NCI-H1417 (cell line): ENCODE results near the gene PREP.

Experiments
- DNase-seq, 3 experiments: peaks; one replicate each; lab custom pipeline; 2025; lab: John Stamatoyannopoulos, UW

The PREP gene

DNA sequence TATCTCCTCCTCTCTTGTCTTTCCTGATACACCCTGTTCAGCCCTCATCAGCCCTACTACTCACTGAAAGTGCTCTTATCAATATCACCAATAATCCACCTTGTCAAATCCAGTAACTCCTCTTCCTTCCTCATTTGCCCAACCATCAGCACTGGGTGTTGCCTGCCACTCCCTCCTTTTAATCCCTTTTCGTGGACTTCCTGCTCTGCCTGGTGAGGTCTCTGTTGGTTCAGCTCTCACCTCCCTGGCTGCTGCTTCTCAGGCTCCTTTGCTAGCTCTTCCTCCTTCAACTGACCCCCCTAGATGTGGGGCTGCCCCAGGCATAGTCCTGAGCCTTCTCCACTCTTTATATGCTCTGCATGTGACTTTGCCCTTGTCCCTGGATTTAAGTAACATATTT lies 92.5 kb downstream of the PREP start:
- DNase-seq = no peak

DNA sequence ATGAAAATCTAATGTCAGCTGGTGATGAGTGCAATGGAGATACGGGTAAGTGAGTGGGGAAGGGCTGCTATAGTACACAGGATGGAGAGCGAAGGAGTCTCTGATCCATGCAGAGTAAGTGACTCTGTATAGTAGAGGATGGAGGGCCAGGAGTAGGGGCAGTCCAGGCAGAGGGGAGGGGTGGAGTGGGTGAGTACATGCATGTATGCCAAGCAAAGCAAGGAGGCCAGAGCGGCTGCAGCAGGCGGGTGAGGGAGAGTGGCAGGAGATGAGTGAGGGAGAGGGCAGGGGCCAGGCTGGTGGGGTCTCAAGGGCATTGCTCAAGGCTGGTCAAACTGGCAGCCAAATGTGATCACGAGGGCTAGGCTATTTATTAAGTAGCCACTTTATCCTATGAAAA lies 94.0 kb downstream of the PREP start:
- DNase-seq = no peak

DNA sequence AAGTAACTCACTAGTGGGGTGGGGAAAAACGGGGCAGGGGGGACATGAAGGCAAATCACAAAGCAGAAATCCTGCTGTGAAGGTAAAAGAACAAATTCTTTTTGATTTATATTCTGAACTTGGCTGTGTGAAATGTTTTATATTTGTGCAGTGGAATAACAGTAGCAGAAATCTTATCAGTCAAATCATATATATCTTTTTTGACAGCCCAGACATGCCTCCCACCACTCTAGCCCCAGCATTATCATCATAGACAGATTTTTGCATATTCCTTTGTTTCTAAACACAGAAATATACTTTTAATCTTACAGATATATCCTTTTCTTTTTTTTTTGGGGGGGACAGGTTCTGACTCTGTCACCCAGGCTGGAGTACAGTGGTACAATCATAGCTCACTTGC lies 97.4 kb downstream of the PREP start:
- DNase-seq = no peak

DNA sequence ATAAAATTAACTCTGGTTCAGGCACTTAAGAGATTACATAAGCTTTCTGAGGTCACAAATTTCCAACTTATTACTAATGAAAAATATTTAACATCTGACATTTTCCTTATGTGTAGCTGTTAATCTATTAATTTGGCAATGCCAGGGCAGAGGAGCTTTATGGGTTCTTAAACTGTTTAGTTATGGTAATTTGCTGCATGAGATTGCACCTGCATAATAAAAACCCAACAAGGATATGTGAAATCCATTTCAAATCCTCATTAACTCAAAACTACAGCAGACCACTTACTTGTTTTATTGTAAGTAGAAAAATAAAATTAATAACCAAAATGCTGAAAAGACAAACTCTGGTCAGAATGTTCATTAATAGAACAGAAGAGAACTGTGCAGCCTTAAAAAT lies 98.1 kb downstream of the PREP start:
- DNase-seq = peak in 1 of 3 experiments; percentile 32

DNA sequence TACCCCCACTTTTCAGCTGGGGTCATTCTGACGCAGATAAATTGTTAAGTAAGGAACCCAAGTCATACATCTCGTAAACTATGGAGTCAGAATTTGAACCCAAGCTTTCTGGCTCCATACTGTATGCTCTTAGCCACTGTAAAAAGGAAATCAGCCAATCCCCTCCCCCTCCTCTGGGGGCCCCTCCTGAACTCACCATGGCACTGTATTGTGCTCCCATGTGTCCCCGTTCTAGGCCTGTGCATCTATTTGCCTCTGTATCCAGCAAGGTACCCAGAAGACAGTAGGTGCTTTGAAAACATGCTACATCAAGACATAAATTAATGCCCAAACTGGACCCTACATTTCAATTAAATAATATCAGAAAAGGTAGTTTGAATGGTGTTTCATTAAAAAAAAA lies 98.5 kb downstream of the PREP start:
- no peak for DNase-seq

DNA sequence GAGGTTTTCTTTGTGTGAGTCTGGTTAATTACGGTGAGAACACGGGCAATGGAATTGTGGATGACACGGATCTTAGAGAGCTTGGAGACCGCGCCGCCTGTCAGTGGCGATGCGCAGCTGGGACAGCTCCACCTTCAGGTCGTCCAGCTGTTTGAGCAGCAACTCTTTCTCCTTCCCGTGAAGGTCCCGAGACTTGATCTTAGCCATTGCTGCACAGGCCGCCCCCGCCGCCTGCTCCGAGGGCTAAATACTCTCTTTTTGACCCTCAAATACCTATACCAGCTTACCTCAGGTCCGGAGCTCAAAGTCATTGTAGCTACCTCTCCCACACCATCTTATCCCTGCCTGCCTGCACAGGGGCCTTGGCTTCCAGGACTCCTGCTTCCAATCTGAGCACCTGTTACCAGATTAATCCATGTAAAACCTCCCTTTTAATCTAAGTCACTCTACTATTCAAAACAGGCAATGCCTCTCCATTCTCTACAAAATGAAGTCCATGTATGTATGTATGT lies 100.2 kb downstream of the PREP start:
- DNase-seq = no peak

DNA sequence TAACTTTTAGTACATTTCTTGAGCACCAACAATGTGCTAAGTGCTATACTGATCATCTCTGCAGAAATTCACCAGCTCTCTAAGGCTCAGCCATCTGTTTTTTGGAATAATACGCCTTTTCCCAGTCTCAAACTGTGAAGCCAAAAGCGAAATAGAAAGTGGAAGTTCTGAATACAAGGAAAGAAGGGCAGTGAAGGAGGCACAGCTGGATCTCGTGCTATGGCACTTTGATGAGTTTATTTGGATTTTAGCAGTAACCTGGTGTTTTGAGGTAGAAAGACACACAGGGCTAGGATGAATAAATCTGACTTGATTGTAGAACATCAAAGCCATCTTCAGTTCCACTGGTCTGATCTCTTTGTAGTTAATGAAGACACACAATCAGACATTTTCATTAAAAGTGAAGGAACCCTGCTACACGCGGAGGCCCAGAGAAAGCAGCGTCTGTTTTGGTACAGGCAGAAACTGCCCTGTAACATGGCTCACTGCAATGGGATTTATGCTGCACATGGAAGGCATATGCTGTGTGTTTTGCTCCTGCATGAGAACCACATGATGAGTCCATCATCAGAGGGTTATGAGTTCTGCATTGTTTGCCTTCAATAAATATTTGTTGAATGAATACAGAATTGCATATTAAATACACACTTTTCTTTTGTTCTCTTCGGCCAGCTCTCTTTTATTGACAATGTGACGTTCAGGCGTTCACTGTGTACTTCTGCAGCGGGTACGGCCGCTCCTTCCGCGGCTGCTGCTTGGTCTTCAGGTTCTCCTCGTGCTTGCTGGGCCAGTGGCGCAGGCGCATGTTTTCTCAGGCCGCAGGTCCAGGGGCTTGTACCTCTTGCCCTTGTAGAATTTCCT lies 100.9 kb downstream of the PREP start:
- peak in 1 of 3 experiments; percentile 28 for DNase-seq

DNA sequence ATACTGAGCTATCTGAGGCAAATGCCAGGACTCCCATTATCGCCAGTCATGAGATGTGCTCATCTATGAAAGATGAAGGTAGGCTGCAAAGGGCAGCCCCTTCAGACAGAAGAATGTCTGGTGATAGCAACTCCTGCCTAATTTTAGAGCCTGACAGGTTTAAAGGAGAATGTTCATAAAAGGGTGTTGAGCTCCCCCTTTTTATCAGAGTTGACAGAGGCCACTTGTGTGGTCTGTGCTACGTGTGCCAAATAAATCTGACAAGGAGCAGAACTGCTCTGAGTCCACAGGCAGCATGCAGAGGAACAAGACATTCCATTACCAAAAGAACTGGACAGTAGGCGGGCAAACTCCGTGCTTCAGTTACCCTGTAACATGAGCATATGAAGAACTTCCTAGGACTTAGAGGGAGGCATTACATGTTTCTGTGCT lies 101.8 kb downstream of the PREP start:
- no peak for DNase-seq

DNA sequence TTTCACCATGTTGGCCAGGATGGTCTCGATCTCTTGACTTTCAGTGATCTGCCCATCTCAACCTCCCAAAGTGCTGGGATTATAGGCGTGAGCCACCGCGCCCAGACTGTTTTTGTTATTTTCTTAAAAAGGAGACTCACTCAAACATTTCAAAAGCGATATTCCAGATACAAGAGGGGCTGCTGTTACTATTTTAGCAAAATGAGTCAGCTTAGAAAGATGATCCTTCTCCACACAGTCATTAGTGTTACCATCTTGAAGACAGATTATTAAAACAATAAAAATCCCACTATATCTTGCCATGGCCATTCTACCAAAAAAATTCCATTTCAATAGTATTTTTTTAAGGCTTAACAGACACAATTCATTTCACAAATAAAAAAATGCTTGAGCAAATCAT lies 102.8 kb downstream of the PREP start:
- no peak for DNase-seq

DNA sequence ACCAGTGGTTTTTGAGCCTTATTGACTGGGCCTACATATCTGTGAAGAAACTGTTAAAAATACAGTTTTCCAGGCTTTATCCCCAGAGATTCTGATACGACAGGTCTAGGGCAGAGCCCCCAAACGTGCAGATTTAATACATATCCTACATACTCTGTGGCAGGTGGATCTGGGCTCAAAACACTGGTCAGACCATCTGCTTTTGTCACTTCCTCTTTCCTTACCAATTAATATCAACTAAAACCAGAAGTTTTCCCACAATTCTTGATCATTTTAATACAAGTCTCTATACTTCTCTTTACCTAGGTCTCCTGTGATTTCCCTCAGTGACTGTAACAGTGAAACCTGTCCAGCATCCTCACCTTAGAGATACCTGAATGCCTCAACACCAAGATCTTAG lies 108.8 kb downstream of the PREP start:
- no peak for DNase-seq

DNA sequence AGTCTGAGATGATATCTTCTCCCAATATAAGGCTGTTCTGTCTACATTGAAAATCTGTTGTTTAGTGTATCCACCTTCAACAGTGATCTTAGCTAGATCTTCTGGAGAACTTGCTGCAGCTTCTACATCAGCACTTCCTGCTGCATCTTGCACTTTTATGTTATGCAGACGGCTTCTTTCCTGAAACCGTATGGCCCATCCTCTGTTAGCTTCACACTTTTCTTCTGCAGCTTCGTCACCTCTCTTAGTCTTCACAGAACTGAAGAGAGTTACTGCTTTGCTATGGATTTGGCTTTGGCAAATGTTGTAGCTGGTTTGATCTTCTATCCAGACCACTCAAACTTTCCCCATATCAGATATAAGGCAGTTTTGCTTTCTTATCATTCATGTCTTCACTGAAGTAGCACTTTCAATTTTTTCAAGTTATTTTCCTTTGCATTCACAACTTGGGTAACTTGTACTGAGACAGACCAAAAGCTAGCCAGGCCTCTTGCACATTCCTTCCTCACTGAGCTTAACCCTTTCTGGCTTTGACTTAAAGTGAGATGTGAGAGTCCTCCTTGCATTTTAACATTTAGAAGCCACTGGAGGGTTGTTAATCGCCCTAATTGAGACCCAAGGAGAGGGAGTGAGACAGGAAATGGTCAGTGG lies 110.1 kb downstream of the PREP start:
- no peak for DNase-seq

DNA sequence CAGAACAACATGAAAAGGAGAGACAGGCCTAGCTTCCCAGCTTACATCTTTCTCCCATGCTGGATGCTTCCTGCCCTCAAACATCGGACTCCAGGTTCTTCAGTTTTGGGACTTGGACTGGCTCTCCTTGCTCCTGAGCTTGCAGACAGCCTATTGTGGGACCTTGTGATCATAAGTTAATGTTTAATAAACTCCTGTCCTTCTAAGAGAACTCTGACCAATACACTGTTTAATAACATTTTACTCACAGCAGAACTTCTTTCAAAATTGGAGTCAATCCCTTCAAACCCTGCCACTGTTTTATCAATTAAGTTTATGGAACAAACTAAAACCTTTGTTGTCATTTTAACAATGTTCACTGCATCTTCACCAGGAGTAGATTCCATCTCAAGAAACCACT lies 111.4 kb downstream of the PREP start:
- DNase-seq = no peak

DNA sequence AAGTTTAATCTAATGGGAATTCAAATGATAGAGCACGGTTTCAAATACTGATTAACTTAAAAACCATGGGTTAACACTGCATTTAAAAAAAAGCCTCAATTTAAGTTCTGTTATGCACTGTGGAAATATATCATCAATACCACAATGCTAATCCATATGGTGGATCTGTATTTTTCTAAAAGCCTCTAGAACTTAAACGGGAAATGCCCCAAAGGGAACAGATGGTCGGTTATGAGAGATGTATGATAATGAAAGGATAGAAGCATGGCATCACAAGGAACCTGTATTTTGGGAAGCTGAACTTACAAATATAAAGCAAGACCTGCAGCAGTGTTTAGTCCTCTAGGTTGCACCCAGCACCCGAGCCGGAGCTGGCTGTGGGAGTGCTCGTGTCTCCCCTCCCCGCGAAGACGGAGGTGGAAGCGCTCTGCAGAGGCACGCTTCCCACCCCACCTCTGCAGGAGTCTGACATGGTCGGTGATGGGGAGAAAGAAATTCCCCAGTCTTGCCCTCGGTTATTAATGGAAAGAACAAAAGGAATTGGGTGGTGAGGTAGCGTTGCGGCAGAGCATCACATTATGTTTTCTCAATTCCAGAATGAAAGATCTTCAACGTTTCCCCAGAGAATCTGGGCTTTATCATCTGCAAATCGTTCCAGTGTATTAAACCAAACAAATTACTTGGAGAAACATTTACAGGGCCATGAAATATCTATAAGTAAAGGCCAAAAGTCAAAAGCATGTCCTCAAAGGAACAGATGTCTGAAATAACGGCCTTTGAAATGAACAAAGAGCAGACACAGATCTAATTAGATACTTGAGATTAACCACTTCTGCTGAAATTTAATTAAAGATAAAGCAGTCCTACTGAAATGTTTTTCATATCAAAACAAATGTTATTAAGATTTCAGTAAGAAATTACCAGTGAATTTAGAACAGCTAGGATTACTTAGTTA lies 120.0 kb downstream of the PREP start:
- peak in 1 of 3 experiments; percentile 21 for DNase-seq

DNA sequence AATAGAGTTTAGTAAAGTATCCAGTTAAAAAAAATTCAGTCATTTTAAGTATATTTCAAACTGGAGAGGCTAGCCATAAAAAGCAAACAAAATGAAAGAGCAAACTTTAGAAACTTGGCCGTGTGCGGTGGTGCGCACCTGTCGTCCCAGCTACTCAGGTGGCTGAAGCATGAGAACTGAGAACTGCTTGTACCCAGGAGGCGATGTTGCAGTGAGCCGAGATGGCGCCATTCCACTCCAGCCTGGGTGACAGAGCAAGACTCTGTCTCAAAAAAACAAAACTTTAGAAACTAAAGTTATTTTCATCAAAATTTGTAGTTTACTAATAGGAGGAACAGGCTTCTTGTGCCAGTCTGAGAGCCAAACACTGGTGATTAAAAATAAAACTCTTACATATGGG lies 122.8 kb downstream of the PREP start:
- no peak for DNase-seq

DNA sequence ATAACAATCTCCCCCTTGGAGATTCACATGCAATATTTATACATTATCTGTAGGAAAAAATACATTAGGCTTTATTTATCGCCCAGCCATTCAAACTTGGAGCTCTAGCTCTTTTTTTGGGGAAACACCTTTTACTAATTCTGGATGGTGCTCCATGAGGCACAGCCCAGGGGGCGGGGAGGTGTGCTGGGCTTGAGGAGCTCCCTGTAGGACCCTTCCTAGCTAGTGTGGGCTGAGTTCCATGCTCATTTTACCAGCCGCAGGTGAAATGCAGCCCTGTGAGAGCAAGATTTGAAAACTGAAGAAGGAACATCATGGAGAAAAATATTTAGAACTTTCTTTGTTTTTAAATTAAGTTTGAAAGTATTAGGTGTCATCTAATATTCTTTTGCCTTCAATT lies 123.4 kb downstream of the PREP start:
- DNase-seq = no peak

DNA sequence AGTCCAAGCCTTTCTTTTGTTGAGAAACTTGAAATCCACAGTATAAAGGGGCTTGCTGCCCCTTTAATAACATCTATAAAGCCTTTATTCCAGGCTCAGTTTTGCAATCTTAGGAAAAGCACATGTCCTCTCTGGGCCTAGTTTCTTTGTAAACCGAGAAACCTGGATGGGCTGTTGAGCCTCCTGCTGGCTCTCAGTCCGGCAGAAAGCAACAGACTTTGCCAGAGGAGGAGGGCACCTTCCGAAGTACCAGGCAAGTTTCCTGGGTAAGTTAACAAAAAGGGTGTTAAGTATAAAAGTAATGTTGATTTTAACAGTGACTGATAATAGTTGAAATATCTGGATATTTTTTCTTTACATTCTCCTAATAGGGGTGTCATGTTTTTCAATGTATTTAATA lies 124.1 kb downstream of the PREP start:
- DNase-seq = no peak

DNA sequence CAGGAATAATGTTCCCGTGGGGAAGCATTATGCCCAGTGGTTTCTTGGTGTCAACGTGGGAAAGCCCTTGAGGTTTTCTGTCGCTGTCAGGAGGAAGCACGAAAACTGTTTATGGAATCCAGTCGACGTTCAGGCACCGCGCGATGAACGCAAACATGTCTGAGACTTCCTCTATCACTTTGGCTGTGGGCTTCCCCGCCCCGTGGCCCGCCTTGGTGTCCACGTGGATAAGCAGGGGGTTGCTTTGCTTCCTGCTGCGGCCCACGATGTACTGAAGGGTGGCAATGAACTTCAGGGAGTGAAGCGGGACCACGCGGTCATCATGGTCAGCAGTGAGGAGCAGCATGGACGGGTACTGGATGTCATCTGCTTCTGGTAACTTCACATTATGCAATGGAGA lies 124.8 kb downstream of the PREP start:
- no peak for DNase-seq

DNA sequence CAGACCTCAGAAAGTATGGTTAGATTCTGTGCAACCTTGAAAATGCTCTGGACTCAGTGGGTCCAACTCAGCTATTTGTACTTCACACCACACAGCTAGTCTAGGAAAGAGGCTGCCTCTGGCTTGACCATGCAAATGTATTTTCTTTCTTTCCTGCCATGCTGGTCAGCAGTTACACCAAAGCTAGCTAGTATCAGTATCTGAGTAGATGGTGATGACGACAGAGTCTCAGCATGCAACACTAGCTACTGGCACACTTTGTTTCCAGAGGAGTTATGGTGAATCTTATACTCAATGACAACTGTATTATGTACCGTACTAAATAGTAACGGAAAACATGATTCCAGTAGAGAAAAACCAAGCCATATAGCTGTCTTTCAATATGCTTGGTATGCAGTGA lies 126.5 kb downstream of the PREP start:
- no peak for DNase-seq

DNA sequence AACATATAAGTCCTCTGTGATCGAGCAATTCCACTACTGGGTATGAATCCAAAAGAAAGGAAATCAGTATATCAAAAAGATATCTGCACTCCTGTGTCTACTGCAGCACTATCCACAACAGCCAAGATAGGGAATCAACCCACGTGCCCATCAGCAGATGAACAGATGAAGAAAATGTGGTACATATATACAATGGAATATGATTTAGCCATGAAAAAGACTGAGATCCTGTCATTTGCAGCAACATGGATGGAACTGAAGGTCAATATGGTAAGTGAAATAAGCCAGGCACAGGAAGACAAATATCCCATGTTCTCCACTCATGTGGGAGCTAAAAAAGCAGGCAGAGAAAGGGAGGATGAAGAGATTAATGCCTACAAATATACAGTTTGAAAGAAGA lies 127.3 kb downstream of the PREP start:
- no peak for DNase-seq

DNA sequence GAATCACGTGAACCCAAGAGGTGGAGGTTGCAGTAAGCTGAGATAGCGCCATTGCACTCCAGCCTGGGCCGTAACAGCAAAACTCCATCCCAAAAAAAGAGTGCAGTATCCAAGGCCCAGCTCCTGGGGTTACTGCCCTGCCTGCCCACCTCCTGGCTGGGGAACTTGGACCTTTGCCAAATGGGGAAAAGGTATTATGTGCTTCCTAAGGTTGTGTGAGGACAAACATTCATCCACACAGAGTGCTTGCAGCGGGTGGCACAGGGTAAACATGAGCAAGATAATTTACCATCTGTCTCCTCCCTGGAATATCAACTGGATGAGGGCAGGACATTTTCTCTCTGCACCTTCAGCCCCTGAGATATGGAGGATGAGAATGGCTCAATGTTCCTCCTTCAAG lies 128.2 kb downstream of the PREP start:
- DNase-seq = peak in 1 of 3 experiments; percentile 3

DNA sequence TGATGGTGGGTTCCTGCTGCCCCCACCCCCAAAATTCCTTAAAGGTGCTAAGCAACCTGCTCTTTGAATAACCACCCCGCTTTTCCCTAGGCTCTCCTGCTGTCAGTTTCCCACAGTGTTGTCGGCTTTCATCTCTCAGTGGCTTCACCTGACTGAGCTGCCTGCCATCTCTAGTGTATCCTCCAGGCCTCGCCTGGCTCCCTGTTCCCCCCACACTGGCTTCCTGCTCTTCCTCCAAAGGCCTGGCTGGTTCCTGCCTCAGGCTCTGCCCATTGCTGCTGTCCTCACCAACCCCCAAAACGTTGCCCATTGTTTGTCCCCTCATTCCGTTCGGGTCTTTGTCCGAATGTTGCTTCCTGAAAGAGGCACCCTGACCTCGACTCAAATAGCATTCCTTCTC lies 129.3 kb downstream of the PREP start:
- DNase-seq = no peak

DNA sequence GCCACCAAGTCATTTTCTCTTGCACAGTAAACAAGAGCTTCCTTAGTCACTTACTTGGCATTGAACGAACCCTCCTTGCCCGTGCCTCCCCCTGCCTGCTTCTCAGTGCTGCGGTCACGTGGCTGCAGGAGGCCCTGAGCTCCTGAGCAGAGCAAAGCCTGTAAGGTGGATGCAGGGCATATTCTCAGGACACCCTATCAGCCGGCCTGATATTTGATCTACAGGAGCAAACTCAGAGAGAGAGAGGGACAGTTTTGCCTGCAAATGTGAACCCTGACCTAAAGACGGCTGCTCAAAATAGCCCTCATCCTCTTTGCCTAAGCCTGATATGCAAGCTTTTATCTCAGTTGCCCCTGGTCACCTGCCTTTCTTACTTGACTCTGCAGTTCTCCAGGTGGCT lies 130.1 kb downstream of the PREP start:
- no peak for DNase-seq
